Keratinocyte (primary cell): ENCODE data around the gene QRICH1.

ENCODE experiments used
- EZH2 ChIP-seq: IDR thresholded peaks from one replicate; pipeline ENCODE4 v1.6.1; 2012; ENCODE audit warnings: inconsistent platforms, mild to moderate bottlenecking, low read length, moderate library complexity
- TF ChIP-seq, protein P1 (sequence below), 3 experiments: IDR thresholded peaks in 1 of 3; conservative IDR thresholded peaks in 1 of 3; optimal IDR thresholded peaks in 1 of 3; 2 replicates in 2 of 3; 3 replicates in 1 of 3; pipeline versions ENCODE3 to v1.5.1; 2011; ENCODE audit warnings: low read length in 3 of 3, mild to moderate bottlenecking in 3 of 3, moderate library complexity in 2 of 3, control low read depth in 1 of 3, inconsistent platforms in 1 of 3; ENCODE audit not compliant: insufficient read depth in 2 of 3; ENCODE audit errors: extremely low read depth in 1 of 3

DNA sequence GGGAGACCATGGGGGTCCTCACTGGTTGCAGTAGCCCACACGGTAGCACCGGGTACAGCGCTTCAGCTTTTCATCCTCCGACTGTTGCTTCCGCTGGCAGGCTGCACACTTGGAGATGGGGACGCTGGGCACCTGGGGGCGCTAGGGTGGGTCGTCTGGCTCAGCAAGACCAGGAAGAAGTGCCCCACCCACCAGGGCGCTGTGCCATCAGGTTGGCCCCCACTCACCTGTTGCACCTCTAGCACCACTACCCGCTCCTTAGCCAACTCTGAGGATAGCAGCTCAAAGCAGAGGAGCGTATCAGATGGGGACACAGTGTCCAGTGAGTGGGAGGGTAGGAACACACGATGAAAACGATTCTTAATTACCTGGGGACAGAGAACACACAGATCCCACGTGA is 18.4 kb upstream of the QRICH1 start:
- TF ChIP-seq EZH2, result no peak
- TF ChIP-seq, protein P1, sequence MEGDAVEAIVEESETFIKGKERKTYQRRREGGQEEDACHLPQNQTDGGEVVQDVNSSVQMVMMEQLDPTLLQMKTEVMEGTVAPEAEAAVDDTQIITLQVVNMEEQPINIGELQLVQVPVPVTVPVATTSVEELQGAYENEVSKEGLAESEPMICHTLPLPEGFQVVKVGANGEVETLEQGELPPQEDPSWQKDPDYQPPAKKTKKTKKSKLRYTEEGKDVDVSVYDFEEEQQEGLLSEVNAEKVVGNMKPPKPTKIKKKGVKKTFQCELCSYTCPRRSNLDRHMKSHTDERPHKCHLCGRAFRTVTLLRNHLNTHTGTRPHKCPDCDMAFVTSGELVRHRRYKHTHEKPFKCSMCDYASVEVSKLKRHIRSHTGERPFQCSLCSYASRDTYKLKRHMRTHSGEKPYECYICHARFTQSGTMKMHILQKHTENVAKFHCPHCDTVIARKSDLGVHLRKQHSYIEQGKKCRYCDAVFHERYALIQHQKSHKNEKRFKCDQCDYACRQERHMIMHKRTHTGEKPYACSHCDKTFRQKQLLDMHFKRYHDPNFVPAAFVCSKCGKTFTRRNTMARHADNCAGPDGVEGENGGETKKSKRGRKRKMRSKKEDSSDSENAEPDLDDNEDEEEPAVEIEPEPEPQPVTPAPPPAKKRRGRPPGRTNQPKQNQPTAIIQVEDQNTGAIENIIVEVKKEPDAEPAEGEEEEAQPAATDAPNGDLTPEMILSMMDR (optimal IDR thresholded peaks at IDR 0.05 in 1 of 3, IDR thresholded peaks at IDR 0.05 in 1 of 3, conservative IDR thresholded peaks at IDR 0.05 in 1 of 3; ENCODE audit: extremely low read depth in 1 of 3, insufficient read depth in 2 of 3, low read length in 3 of 3), result no peak
